Right forelimb (tissue), 1 donor: ENCODE data around the gene CTSS.

Experiments
- DNase-seq: peaks from one replicate; pipeline ENCODE4 v3.0.0-alpha.2; 2018

Gene CTSS

DNA sequence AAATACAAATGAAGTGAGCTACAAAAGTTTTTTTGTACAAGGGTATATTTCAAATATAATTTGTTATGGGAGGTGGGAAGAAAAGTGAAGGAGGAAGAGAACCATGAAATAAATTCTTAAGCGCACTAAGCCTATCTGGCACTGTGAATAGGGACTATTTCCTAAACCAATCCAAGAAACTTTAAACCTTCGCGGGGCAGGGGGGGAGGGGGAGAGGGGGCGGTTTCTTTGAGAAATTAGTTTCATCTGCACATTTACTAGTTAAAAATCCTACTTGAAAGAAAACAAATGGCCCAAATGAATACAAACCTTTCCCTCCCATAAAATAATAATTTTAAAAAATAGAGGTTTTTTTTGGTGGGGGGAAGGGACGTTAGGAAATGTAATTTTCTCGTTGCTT lies 69.0 kb downstream of the CTSS start:
- no peak for DNase-seq

DNA sequence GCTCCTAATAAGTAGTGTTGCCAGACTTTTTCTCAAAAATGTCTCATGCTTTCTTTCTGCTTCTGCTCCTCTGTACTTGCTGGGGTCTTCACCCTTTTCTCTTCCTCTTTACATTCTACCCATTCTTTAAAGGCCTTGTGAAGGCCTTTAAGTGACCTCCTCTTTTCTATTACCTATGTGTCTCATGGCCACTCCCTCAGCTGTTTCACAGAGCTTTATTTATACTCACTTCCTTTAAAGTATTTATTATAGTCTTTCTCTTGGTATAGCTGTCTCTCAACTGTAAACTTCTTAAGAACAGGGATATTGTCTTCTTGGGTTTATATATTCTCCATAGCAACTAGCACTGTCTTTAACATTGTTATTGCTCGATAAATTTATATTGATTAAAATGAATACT lies 69.4 kb downstream of the CTSS start:
- DNase-seq, result no peak

DNA sequence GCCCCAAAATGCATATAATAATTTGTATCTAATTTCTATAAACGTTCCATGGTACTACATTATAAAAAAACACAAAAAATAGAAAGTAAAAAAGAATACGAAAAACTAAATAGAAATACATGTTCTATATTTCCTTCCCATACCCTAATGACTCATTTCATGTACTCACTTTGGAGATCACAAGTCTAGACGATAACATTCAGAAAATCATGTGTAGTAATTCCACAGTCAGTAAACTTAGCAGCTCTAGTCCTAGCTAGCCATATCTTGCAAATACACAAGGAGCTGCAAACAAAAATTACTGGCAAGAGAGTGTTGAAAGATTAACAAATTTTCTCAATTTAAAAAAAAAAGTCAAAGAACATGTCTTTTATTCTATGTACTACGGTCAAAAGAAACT lies 70.0 kb downstream of the CTSS start:
- DNase-seq, result no peak

DNA sequence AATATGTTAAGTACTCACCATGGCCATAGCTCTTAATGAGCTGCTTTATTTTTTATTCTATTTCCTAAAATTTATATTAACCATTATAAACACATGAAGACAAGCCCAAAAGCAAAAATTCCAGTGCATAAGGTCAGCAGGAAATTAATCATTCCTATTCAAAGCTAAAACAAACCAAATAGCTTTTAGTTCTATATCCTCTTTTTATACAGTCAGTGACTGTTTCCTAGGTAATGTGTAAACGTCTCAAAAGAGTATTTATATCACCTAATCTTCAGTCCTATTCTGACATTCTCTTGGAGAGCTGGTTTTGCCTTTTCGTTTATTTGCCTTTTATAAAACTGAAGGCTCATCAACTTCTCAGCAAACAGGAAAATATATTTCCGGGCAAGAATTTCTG lies 72.9 kb downstream of the CTSS start:
- DNase-seq, result no peak

DNA sequence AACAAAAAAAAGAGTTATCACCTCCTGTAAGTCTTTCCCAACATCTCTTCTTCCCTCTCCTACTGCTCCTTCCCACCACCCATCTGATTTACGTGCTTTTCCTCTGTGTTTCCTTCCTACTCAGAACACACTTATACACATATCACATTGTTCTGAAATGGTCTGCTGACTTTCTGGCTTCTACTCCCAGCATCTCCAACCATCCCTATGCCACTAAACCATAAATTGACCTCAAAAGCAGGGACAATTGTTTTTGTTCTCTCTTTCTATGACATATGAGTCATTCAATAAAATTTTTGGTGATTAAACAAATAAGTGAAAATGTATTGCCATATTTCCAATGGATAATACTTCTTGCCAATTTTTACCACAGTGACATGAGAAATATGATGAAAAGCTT lies 76.8 kb downstream of the CTSS start:
- DNase-seq, result no peak

DNA sequence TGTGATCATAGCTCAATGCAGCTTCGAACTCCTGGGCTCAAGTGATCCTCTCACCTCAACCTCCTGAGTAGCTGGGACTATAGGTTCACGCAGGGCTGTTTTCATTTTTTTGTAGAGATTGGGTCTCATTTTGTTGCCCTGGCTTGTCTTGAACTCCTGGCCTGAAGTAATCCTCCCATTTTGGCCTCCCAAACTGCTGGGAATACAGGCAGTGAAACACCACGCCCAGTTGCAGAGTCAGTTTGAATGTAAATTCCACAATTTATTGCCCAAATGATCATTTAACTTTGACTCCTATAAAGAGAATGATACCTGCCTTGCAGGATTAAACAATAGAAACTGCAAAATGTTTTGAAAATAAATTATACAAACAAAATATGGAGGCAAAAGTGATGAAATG lies 79.3 kb downstream of the CTSS start:
- no peak for DNase-seq

DNA sequence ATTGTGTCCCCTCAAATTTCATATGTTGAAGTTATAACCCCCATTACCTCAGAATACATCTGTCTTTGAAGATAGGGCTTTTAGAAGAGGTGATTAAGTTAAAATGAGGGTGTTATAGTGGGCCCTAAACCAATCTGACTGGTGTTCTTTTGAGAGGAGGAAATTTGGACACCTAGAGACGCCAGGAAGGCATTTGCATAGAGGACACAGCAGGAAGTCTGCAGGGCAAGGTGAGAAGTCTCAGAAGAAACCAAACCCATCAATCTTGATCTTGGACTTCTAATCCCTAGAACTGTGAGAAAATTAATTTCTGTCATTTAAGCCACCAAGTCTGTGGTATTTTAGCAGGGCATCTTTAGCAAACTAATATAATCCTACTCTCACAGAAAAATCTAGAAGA lies 81.7 kb downstream of the CTSS start:
- no peak for DNase-seq
